ENCODE measurements around the gene ROR2. TPM values are rescaled to one million over a fixed set of nuclear protein-coding genes. Genes with fewer than 3 reads are reported as not detected.

ROR2 gene
- total and polyA plus RNA-seq, 2 experiments from 2014 or later, result 8.1 to 18.8 TPM

GRCh38 chr9:91736898-91737601, 213.0 kb downstream of the ROR2 start:
- Histone ChIP-seq H3K27me3 (ENCODE audit: insufficient read depth) (no peaks in the 10 kb centered on the region), H3K4me1 (ENCODE audit: insufficient read depth) (no peaks in the 10 kb centered on the region), H3K27ac (ENCODE audit: low read depth) (no peak overlapping the region), H3K4me3 (no peak overlapping the region), H3K4me2 (no peak overlapping the region), H3K79me2 (replicated peaks; ENCODE audit: insufficient read depth) (no peaks in the 10 kb centered on the region), H4K20me1 (replicated peaks; ENCODE audit: insufficient read depth) (no peaks in the 10 kb centered on the region), H3K9me2 (ENCODE audit: insufficient read depth) (no peaks in the 10 kb centered on the region), H3K36me3 (ENCODE audit: insufficient read depth) (no peaks in the 10 kb centered on the region), H3F3A (replicated peaks; ENCODE audit: low read depth) (no peaks in the 10 kb centered on the region), H2AFZ (no peak overlapping the region)
- no peak for TF ChIP-seq STAT1 (IDR thresholded peaks at IDR 0.05; ENCODE audit: unreplicated experiment)
- no peak for TF ChIP-seq CTCF (conservative IDR thresholded peaks at IDR 0.05; ENCODE audit: low read depth in 2 of 2)
- TF ChIP-seq, protein P1, sequence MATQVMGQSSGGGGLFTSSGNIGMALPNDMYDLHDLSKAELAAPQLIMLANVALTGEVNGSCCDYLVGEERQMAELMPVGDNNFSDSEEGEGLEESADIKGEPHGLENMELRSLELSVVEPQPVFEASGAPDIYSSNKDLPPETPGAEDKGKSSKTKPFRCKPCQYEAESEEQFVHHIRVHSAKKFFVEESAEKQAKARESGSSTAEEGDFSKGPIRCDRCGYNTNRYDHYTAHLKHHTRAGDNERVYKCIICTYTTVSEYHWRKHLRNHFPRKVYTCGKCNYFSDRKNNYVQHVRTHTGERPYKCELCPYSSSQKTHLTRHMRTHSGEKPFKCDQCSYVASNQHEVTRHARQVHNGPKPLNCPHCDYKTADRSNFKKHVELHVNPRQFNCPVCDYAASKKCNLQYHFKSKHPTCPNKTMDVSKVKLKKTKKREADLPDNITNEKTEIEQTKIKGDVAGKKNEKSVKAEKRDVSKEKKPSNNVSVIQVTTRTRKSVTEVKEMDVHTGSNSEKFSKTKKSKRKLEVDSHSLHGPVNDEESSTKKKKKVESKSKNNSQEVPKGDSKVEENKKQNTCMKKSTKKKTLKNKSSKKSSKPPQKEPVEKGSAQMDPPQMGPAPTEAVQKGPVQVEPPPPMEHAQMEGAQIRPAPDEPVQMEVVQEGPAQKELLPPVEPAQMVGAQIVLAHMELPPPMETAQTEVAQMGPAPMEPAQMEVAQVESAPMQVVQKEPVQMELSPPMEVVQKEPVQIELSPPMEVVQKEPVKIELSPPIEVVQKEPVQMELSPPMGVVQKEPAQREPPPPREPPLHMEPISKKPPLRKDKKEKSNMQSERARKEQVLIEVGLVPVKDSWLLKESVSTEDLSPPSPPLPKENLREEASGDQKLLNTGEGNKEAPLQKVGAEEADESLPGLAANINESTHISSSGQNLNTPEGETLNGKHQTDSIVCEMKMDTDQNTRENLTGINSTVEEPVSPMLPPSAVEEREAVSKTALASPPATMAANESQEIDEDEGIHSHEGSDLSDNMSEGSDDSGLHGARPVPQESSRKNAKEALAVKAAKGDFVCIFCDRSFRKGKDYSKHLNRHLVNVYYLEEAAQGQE (IDR thresholded peaks at IDR 0.05; ENCODE audit: unreplicated experiment), result no peak
- no peak for TF ChIP-seq POLR2AphosphoS5 (IDR thresholded peaks at IDR 0.05; ENCODE audit: low read depth)
- TF ChIP-seq JUNB (IDR thresholded peaks at IDR 0.05; ENCODE audit: unreplicated experiment), result no peak
- TF ChIP-seq EZH2 (IDR thresholded peaks at IDR 0.05; ENCODE audit: low read depth, unreplicated experiment), result no peak
- TF ChIP-seq EZH2phosphoT487 (IDR thresholded peaks at IDR 0.05; ENCODE audit: unreplicated experiment), result no peak
- TF ChIP-seq ZNF114 (CRISPR knock-in tag; IDR thresholded peaks at IDR 0.05), result no peak
- TF ChIP-seq ZNF331 (CRISPR knock-in tag; IDR thresholded peaks at IDR 0.05; ENCODE audit: low read depth), result no peak
- TF ChIP-seq NANOG (IDR thresholded peaks at IDR 0.05; ENCODE audit: borderline replicate concordance), result no peak
- TF ChIP-seq CREB1 (CRISPR knock-in tag; IDR thresholded peaks at IDR 0.05; ENCODE audit: low read depth), result no peak
- TF ChIP-seq ZNF462 (CRISPR knock-in tag; IDR thresholded peaks at IDR 0.05), result no peak
- TF ChIP-seq, protein P2, sequence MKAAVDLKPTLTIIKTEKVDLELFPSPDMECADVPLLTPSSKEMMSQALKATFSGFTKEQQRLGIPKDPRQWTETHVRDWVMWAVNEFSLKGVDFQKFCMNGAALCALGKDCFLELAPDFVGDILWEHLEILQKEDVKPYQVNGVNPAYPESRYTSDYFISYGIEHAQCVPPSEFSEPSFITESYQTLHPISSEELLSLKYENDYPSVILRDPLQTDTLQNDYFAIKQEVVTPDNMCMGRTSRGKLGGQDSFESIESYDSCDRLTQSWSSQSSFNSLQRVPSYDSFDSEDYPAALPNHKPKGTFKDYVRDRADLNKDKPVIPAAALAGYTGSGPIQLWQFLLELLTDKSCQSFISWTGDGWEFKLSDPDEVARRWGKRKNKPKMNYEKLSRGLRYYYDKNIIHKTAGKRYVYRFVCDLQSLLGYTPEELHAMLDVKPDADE (IDR thresholded peaks at IDR 0.05), result no peak
- Mint-ChIP-seq H3K36me3 (ENCODE audit: low read depth) (0 out of 3 replicates have a peak, but pooled peaks cover 3% of the 10 kb centered on the region), H3K27me3 (ENCODE audit: insufficient read depth, low read depth, poor library complexity) (peaks cover 7% of the 10 kb centered on the region), H3K9me3 (no peaks in the 10 kb centered on the region; the same call in 2 of the 3 replicates), H3K4me3 (no peak overlapping the region), H3K27ac (no peak overlapping the region), H3K4me1 (no peaks in the 10 kb centered on the region; the same call in 2 of the 3 replicates)
- no peak for DNase-seq (ENCODE audit: low spot score)
- ATAC-seq, result no peak

Data from GM23338 (cell line).